DOHH2 (cell line): ENCODE measurements around the gene SLC25A53.

Experiments used
- H3F3A ChIP-seq: fragments of 200-600 bp; sonication (generic), shearing (Covaris generic); 2 replicates; pipeline ENCODE4 v1.6.0; 2016; ENCODE audit warnings: antibody characterized with exemption, mild to moderate bottlenecking; ENCODE audit not compliant: control insufficient read depth, insufficient read depth
- H3K27ac ChIP-seq: fragments of 200-600 bp; sonication (generic); 2 replicates; pipeline ENCODE4 v1.5.1; 2014; ENCODE audit warnings: low read depth, mild to moderate bottlenecking, low read length, moderate library complexity
- H3K27me3 ChIP-seq: fragments of 200-600 bp; sonication (generic); 2 replicates; pipeline ENCODE4 v1.6.1; 2014; ENCODE audit warnings: mild to moderate bottlenecking, low read length, mixed read lengths; ENCODE audit not compliant: control insufficient read depth
- H3K36me3 ChIP-seq: fragments of 200-600 bp; sonication (generic); 2 replicates; pipeline ENCODE4 v1.6.1; 2014; ENCODE audit warnings: mild to moderate bottlenecking, low read length, moderate library complexity, mixed read lengths; ENCODE audit not compliant: control insufficient read depth
- H3K4me1 ChIP-seq: fragments of 200-600 bp; sonication (generic); 2 replicates; pipeline ENCODE4 v1.6.1; 2014; ENCODE audit warnings: mild to moderate bottlenecking, low read length, mixed read lengths; ENCODE audit not compliant: control insufficient read depth
- H3K4me2 ChIP-seq: fragments of 200-600 bp; sonication (generic); 2 replicates; pipeline ENCODE4 v1.6.0; 2014; ENCODE audit warnings: mild to moderate bottlenecking, low read length, moderate library complexity
- H3K4me3 ChIP-seq: fragments of 200-600 bp; sonication (generic); 2 replicates; pipeline ENCODE4 v1.5.1; 2014; ENCODE audit warnings: mild to moderate bottlenecking, low read length, mixed read lengths
- H3K79me2 ChIP-seq: fragments of 200-600 bp; sonication (generic); 2 replicates; pipeline ENCODE4 v1.6.1; 2014; ENCODE audit warnings: mild to moderate bottlenecking, low read length, mixed read lengths; ENCODE audit not compliant: control insufficient read depth
- H3K9me2 ChIP-seq: fragments of 200-600 bp; sonication (generic); replicated peaks from 2 replicates; pipeline ENCODE4 v1.6.1; 2014; ENCODE audit warnings: mild to moderate bottlenecking, low read length, mixed read lengths; ENCODE audit not compliant: control insufficient read depth
- H3K9me3 ChIP-seq: fragments of 200-600 bp; sonication (generic); 2 replicates; pipeline ENCODE4 v1.6.1; 2014; ENCODE audit warnings: antibody characterized with exemption, low read length, mixed read lengths; ENCODE audit not compliant: control insufficient read depth, insufficient read depth
- H4K20me1 ChIP-seq: fragments of 200-600 bp; sonication (generic); 2 replicates; pipeline ENCODE4 v1.6.0; 2014; ENCODE audit warnings: low read depth, mild to moderate bottlenecking, antibody characterized with exemption, low read length, moderate library complexity; ENCODE audit not compliant: control insufficient read depth, insufficient read depth
- EZH2phosphoT487 ChIP-seq: fragments of 200-600 bp; sonication (generic); IDR thresholded peaks from 2 replicates; pipeline ENCODE4 v1.6.1; 2017; ENCODE audit warnings: borderline replicate concordance, mild to moderate bottlenecking, antibody characterized with exemption, low read length, moderate library complexity, mixed read lengths
- TF ChIP-seq, protein P1 (sequence below): fragments of 200-600 bp; sonication (generic); IDR thresholded peaks from one replicate; pipeline ENCODE4 v1.5.1; 2014; ENCODE audit warnings: antibody characterized with exemption, mild to moderate bottlenecking, low read depth, low read length; ENCODE audit not compliant: poor library complexity, severe bottlenecking

Gene SLC25A53

DNA sequence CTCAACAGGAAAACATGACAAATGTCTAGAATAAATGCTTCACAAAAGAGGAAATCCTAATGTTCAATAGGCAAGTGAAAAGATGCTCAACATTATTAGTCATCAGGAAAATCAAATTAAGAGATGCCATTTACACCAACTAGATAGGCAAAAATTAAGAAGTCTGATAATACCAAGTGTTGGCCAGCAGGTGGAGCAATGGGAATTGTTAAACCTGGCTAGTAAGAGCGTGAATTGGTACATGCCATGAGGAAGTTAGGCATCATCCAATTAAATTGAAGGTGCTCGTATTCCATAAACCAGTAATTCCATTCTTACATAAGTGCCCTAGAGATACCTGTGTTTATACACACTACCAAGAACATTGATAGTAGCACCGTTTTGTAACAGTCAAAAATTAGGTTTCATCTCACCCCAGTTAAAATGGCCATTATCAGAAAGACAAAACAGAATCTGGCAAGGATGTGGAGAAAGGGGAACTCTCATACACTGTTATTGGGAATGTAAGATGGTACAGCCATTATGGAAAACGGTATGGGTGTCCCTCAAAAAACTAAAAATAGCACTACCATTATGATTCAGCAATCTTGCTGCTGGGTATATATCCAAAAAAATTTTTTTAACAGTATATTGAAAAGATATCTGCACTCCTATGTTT is 58.5 kb downstream of the SLC25A53 start:
- no peaks in the 10 kb centered on the region for H3K9me2 ChIP-seq
- no peak for TF ChIP-seq EZH2phosphoT487
- TF ChIP-seq, protein P1, sequence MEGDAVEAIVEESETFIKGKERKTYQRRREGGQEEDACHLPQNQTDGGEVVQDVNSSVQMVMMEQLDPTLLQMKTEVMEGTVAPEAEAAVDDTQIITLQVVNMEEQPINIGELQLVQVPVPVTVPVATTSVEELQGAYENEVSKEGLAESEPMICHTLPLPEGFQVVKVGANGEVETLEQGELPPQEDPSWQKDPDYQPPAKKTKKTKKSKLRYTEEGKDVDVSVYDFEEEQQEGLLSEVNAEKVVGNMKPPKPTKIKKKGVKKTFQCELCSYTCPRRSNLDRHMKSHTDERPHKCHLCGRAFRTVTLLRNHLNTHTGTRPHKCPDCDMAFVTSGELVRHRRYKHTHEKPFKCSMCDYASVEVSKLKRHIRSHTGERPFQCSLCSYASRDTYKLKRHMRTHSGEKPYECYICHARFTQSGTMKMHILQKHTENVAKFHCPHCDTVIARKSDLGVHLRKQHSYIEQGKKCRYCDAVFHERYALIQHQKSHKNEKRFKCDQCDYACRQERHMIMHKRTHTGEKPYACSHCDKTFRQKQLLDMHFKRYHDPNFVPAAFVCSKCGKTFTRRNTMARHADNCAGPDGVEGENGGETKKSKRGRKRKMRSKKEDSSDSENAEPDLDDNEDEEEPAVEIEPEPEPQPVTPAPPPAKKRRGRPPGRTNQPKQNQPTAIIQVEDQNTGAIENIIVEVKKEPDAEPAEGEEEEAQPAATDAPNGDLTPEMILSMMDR = peak; percentile 54
- 0 out of 2 replicates have a peak overlapping the region, but pooled peaks have one; percentile 22 for H3K4me3 ChIP-seq
- 0 out of 2 replicates have a peak overlapping the region, but pooled peaks have one; percentile 11 for H3K4me2 ChIP-seq
- H3K27ac ChIP-seq = no peak overlapping the region
- no peaks in the 10 kb centered on the region for H4K20me1 ChIP-seq
- H3K4me1 ChIP-seq = 0 out of 2 replicates have a peak, but pooled peaks cover 3% of the 10 kb centered on the region
- no peaks in the 10 kb centered on the region for H3K79me2 ChIP-seq
- no peaks in the 10 kb centered on the region for H3F3A ChIP-seq
- H3K27me3 ChIP-seq = no peaks in the 10 kb centered on the region
- H3K9me3 ChIP-seq = no peaks in the 10 kb centered on the region
- H3K36me3 ChIP-seq = no peaks in the 10 kb centered on the region

DNA sequence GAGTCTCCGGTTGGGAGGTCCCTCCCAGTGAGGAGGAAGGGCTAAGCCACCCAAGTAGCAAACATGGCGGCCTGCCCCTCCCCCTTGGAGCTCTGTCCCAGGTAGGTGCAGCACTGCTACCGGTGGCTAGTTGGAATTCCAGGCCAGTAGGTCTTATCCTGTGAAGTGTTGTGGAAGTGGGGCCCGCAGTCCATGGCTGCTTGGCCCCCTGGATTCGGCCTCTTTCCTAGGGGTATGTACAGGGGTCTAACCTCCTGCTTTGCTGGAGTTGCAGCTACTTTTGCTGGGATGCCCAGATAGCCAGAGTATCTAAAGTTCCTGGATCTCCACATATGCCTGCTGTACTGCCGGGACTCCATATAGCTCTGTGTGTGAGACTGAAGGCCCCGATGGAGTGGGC is 70.9 kb downstream of the SLC25A53 start:
- Histone ChIP-seq H3K79me2 (no peaks in the 10 kb centered on the region), H3K27ac (no peak overlapping the region), H3K36me3 (no peaks in the 10 kb centered on the region), H3K4me2 (no peak overlapping the region), H3K9me2 (no peaks in the 10 kb centered on the region), H4K20me1 (no peaks in the 10 kb centered on the region), H3K4me3 (no peak overlapping the region), H3K27me3 (no peaks in the 10 kb centered on the region), H3K4me1 (no peaks in the 10 kb centered on the region), H3K9me3 (no peaks in the 10 kb centered on the region), H3F3A (no peaks in the 10 kb centered on the region)
- TF ChIP-seq, protein P1 = no peak
- no peak for TF ChIP-seq EZH2phosphoT487

DNA sequence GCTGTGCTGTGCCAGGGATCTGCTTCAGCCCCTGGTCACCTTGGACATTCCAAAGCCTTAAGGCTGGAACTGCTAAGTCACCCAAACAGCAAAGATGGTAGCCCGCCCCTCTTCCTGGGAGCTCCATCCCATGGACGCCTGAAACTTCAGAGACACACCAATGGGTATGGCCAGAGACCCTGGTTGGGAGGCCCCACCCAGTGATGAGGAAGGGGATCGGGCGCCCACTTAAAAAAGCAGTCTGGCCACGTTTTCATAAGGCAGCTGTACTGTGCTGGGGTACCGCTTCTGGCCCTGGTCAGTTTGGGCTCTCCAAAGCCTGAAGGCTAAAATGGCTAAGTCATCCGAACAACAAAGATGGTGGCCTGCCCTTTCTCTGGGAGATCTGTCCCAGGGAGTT is 71.3 kb downstream of the SLC25A53 start:
- no peaks in the 10 kb centered on the region for H4K20me1 ChIP-seq
- no peak for TF ChIP-seq EZH2phosphoT487
- TF ChIP-seq, protein P1 = no peak
- no peaks in the 10 kb centered on the region for H3K27me3 ChIP-seq
- H3F3A ChIP-seq = no peaks in the 10 kb centered on the region
- H3K4me3 ChIP-seq = no peak overlapping the region
- H3K36me3 ChIP-seq = no peaks in the 10 kb centered on the region
- H3K79me2 ChIP-seq = no peaks in the 10 kb centered on the region
- H3K9me3 ChIP-seq = no peaks in the 10 kb centered on the region
- H3K9me2 ChIP-seq = no peaks in the 10 kb centered on the region
- H3K4me2 ChIP-seq = no peak overlapping the region
- no peaks in the 10 kb centered on the region for H3K4me1 ChIP-seq
- no peak overlapping the region for H3K27ac ChIP-seq
